ENCODE data around the gene SHISA6.

Gene SHISA6

GRCh38 chr17:11290814-11291213 is 49.8 kb downstream of the SHISA6 start:
- FAIRE-seq (no peak), DNase-seq (ENCODE audit: insufficient read length, low spot score) (no peak)
- TF ChIP-seq CTCF (IDR thresholded peaks at IDR 0.05; ENCODE audit: insufficient read depth, missing control alignments), result no peak

GRCh38 chr17:11292491-11292890 is 51.5 kb downstream of the SHISA6 start:
- no peak for FAIRE-seq
- no peak for TF ChIP-seq CTCF (IDR thresholded peaks at IDR 0.05; ENCODE audit: insufficient read depth, missing control alignments)
- no peak for DNase-seq (ENCODE audit: insufficient read length, low spot score)

- no peak for TF ChIP-seq CTCF (IDR thresholded peaks at IDR 0.05; ENCODE audit: insufficient read depth, missing control alignments)
- no peak for FAIRE-seq
- no peak for DNase-seq (ENCODE audit: insufficient read length, low spot score)
Observed at GRCh38 chr17:11293480-11293879, 52.5 kb downstream of the SHISA6 start.

- DNase-seq (ENCODE audit: insufficient read length, low spot score), result no peak
- no peak for FAIRE-seq
- no peak for TF ChIP-seq CTCF (IDR thresholded peaks at IDR 0.05; ENCODE audit: insufficient read depth, missing control alignments)
Observed at GRCh38 chr17:11294826-11295225, 53.8 kb downstream of the SHISA6 start.

- FAIRE-seq, result no peak
- TF ChIP-seq CTCF (IDR thresholded peaks at IDR 0.05; ENCODE audit: insufficient read depth, missing control alignments), result peak; percentile 36
Observed at GRCh38 chr17:11296994-11297393, 56.0 kb downstream of the SHISA6 start.

GRCh38 chr17:11298401-11298800 is 57.4 kb downstream of the SHISA6 start:
- TF ChIP-seq CTCF (IDR thresholded peaks at IDR 0.05; ENCODE audit: insufficient read depth, missing control alignments), result no peak
- FAIRE-seq, result no peak
- no peak for DNase-seq (ENCODE audit: insufficient read length, low spot score)

More at GRCh38 chr17:11296994-11297393, 56.0 kb downstream of the SHISA6 start:
- DNase-seq (ENCODE audit: insufficient read length, low spot score), result no peak

- no peak for FAIRE-seq
- no peak for TF ChIP-seq CTCF (IDR thresholded peaks at IDR 0.05; ENCODE audit: insufficient read depth, missing control alignments)
- no peak for DNase-seq (ENCODE audit: insufficient read length, low spot score)
Observed at GRCh38 chr17:11300201-11300600, 59.2 kb downstream of the SHISA6 start.
